Kidney glomerular epithelial cell (primary cell): ENCODE results near the gene COX5A.

Experiments used
- DNase-seq: peaks from one replicate; lab custom pipeline; 2025; lab: John Stamatoyannopoulos, UW

The COX5A gene

GRCh38 chr15:74870436-74871215 is 67.2 kb downstream of the COX5A start:
- DNase-seq: no peak
